H1 (cell line): Measurements from ENCODE around the gene TM2D1. TPM values are rescaled to one million over a fixed set of nuclear protein-coding genes. Genes with fewer than 3 reads are reported as not detected.

ENCODE experiments used
- CTCF ChIA-PET: fragments of 300-600 bp; sonication (Branson Sonifier 250); formaldehyde crosslinking; loops from one replicate; lab custom pipeline; 2021; ENCODE audit not compliant: partially characterized antibody; lab: Charles Lee
- POLR2A ChIA-PET: fragments of 300-600 bp; sonication (Branson Sonifier 250); formaldehyde crosslinking; loops from one replicate; lab custom pipeline; 2021; ENCODE audit warnings: inconsistent platforms; ENCODE audit not compliant: partially characterized antibody; lab: Charles Lee
- DNase-seq, 2 experiments: peaks; one replicate each; pipeline versions ENCODE4 v3.0.0 to v3.0.0-alpha.2; 2010 to 2022; ENCODE audit warnings: low spot score in 2 of 2, low read depth in 1 of 2, mixed read lengths in 1 of 2
- FAIRE-seq: peaks from 2 replicates; lab custom pipeline; 2011; peaks lifted over from hg19 to GRCh38; lab: Jason Lieb, UNC
- H2AFZ ChIP-seq: 2 replicates; pipeline ENCODE4 v1.8.1; 2012; ENCODE audit warnings: low read length, inconsistent platforms
- H2AK5ac ChIP-seq: 2 replicates; pipeline ENCODE4 v1.6.1; 2013; ENCODE audit warnings: low read depth, low read length
- H2BK120ac ChIP-seq: replicated peaks from 2 replicates; pipeline ENCODE3; 2013; ENCODE audit warnings: low read depth, low read length, inconsistent platforms
- H2BK12ac ChIP-seq: 2 replicates; pipeline ENCODE4 v1.6.1; 2013; ENCODE audit warnings: low read depth, low read length
- H2BK15ac ChIP-seq: 2 replicates; pipeline ENCODE4 v1.6.1; 2013; ENCODE audit warnings: low read length
- H2BK20ac ChIP-seq: 2 replicates; pipeline ENCODE4 v1.6.1; 2013; ENCODE audit warnings: low read length
- H2BK5ac ChIP-seq: 2 replicates; pipeline ENCODE4 v1.6.1; 2013; ENCODE audit warnings: low read depth, low read length
- H3K14ac ChIP-seq: 2 replicates; pipeline ENCODE4 v1.6.1; 2013; ENCODE audit warnings: inconsistent platforms; ENCODE audit not compliant: insufficient read length
- H3K18ac ChIP-seq: 2 replicates; pipeline ENCODE4 v1.6.1; 2013; ENCODE audit warnings: low read length; ENCODE audit errors: extremely low read depth
- H3K23ac ChIP-seq: 2 replicates; pipeline ENCODE4 v1.6.1; 2013; ENCODE audit warnings: inconsistent platforms; ENCODE audit not compliant: insufficient read length
- H3K23me2 ChIP-seq: 2 replicates; pipeline ENCODE4 v1.6.1; 2013; ENCODE audit warnings: low read depth, low read length
- H3K27ac ChIP-seq: 2 replicates; pipeline ENCODE4 v1.6.1; 2011; ENCODE audit warnings: low read depth, low read length, inconsistent platforms
- H3K27me3 ChIP-seq, 4 experiments: replicated peaks in 1 of 4; 1 replicate in 1 of 4; 2 replicates in 3 of 4; pipeline versions ENCODE4 v1.6.1 to v1.8.1; 2011 to 2013; ENCODE audit warnings: low read length in 3 of 4, mild to moderate bottlenecking in 3 of 4, inconsistent platforms in 2 of 4, mixed read lengths in 2 of 4, moderate library complexity in 1 of 4; ENCODE audit not compliant: control insufficient read depth in 3 of 4, insufficient read depth in 3 of 4; ENCODE audit errors: extremely low read depth in 1 of 4
- H3K36me3 ChIP-seq, 4 experiments: 2 replicates each; pipeline versions ENCODE4 v1.6.1 to v1.8.1; 2011 to 2013; ENCODE audit warnings: mild to moderate bottlenecking in 4 of 4, low read length in 3 of 4, moderate library complexity in 2 of 4, control low read depth in 1 of 4, inconsistent platforms in 1 of 4; ENCODE audit not compliant: insufficient read depth in 4 of 4, control insufficient read depth in 2 of 4
- H3K4ac ChIP-seq: replicated peaks from 2 replicates; pipeline ENCODE3; 2013; ENCODE audit warnings: low read length, low read depth, mixed read lengths, inconsistent platforms; ENCODE audit not compliant: insufficient read length
- H3K4me1 ChIP-seq, 4 experiments: replicated peaks in 1 of 4; 1 replicate in 1 of 4; 2 replicates in 3 of 4; pipeline versions ENCODE4 v1.6.1 to v1.8.1; 2011 to 2013; ENCODE audit warnings: low read length in 3 of 4, inconsistent platforms in 2 of 4, mixed read lengths in 1 of 4; ENCODE audit not compliant: insufficient read depth in 4 of 4, control insufficient read depth in 3 of 4
- H3K4me2 ChIP-seq, 2 experiments: 2 replicates each; pipeline versions ENCODE4 v1.6.1 to v1.8.1; 2011 to 2013; ENCODE audit warnings: low read depth in 2 of 2, low read length in 2 of 2, control low read depth in 1 of 2, inconsistent platforms in 1 of 2, mild to moderate bottlenecking in 1 of 2; ENCODE audit not compliant: insufficient read depth in 1 of 2
- H3K4me3 ChIP-seq, 4 experiments: fragments of 200-600, 300-600 bp in 1 of 4; sonication (generic), shearing (Covaris generic), sonication (Bioruptor Twin) in 1 of 4; 2 replicates each; pipeline versions ENCODE4 v1.5.1 to v1.8.1; 2011 to 2016; ENCODE audit warnings: low read length in 4 of 4, low read depth in 3 of 4, control low read depth in 2 of 4, inconsistent platforms in 2 of 4, mild to moderate bottlenecking in 2 of 4, mixed read lengths in 1 of 4, moderate library complexity in 1 of 4; ENCODE audit not compliant: insufficient read depth in 2 of 4; ENCODE audit errors: extremely low read depth in 1 of 4
- H3K56ac ChIP-seq: replicated peaks from 2 replicates; pipeline ENCODE3; 2013; ENCODE audit warnings: low read depth, mild to moderate bottlenecking, mixed read lengths, low read length, inconsistent platforms; ENCODE audit not compliant: insufficient read length
- H3K79me1 ChIP-seq: 2 replicates; pipeline ENCODE4 v1.6.1; 2013; ENCODE audit warnings: low read depth, low read length, control low read depth
- H3K79me2 ChIP-seq, 2 experiments: 2 replicates each; pipeline versions ENCODE4 v1.6.1 to v1.8.1; 2012 to 2013; ENCODE audit warnings: low read length in 2 of 2, mild to moderate bottlenecking in 2 of 2, inconsistent platforms in 1 of 2; ENCODE audit not compliant: insufficient read depth in 2 of 2, control insufficient read depth in 1 of 2
- H3K9ac ChIP-seq, 4 experiments: replicated peaks in 1 of 4; 1 replicate in 1 of 4; 2 replicates in 3 of 4; pipeline versions ENCODE4 v1.6.1 to v1.8.1; 2011 to 2013; ENCODE audit warnings: low read depth in 3 of 4, low read length in 3 of 4, control low read depth in 2 of 4, mild to moderate bottlenecking in 2 of 4, moderate library complexity in 2 of 4, inconsistent platforms in 1 of 4; ENCODE audit errors: extremely low read depth in 1 of 4
- H3K9me3 ChIP-seq, 2 experiments: 2 replicates each; pipeline versions ENCODE4 v1.6.1 to v1.8.1; 2012 to 2013; ENCODE audit warnings: mild to moderate bottlenecking in 2 of 2, moderate library complexity in 2 of 2, control low read depth in 1 of 2, inconsistent platforms in 1 of 2, low read depth in 1 of 2, low read length in 1 of 2, mixed read lengths in 1 of 2; ENCODE audit not compliant: insufficient read depth in 2 of 2
- H4K20me1 ChIP-seq, 2 experiments: replicated peaks in 1 of 2; 2 replicates each; pipeline versions ENCODE3 to v1.8.1; 2011 to 2013; ENCODE audit warnings: inconsistent platforms in 2 of 2, low read length in 2 of 2, mild to moderate bottlenecking in 1 of 2; ENCODE audit not compliant: insufficient read depth in 2 of 2, control insufficient read depth in 1 of 2
- H4K5ac ChIP-seq: 2 replicates; pipeline ENCODE4 v1.6.1; 2013; ENCODE audit warnings: low read length, low read depth, mixed read lengths, inconsistent platforms; ENCODE audit not compliant: insufficient read length
- H4K8ac ChIP-seq: 2 replicates; pipeline ENCODE4 v1.8.0; 2013; ENCODE audit warnings: mild to moderate bottlenecking, moderate library complexity, low read length, inconsistent platforms; ENCODE audit not compliant: insufficient read depth; ENCODE audit errors: extremely low read depth
- H4K91ac ChIP-seq: replicated peaks from 2 replicates; pipeline ENCODE3; 2013; ENCODE audit warnings: low read length, mixed read lengths, inconsistent platforms; ENCODE audit not compliant: insufficient read length
- BCL11A ChIP-seq, 2 experiments: IDR thresholded peaks; one replicate each; pipeline ENCODE4 v1.6.1; 2011; ENCODE audit warnings: low read depth in 2 of 2, low read length in 2 of 2, mild to moderate bottlenecking in 2 of 2
- CREB1 ChIP-seq: IDR thresholded peaks from 2 replicates; pipeline ENCODE4 v1.6.1; 2012; ENCODE audit warnings: inconsistent platforms
- CTBP2 ChIP-seq: IDR thresholded peaks from 2 replicates; pipeline ENCODE4 v1.7.0; 2011; ENCODE audit warnings: borderline replicate concordance, mild to moderate bottlenecking, moderate library complexity, mixed read lengths, low read length; ENCODE audit not compliant: insufficient read depth, insufficient read length
- EP300 ChIP-seq, 2 experiments: IDR thresholded peaks; 1 replicate in 1 of 2; 2 replicates in 1 of 2; pipeline ENCODE4 v1.6.1; 2011 to 2012; ENCODE audit warnings: low read depth in 2 of 2, low read length in 2 of 2, mild to moderate bottlenecking in 2 of 2, borderline replicate concordance in 1 of 2, inconsistent platforms in 1 of 2, moderate library complexity in 1 of 2
- HDAC2 ChIP-seq, 2 experiments: fragments of 300-600 bp in 1 of 2; sonication (generic) in 1 of 2; IDR thresholded peaks; 2 replicates each; pipeline ENCODE4 v1.6.1; 2011 to 2012; ENCODE audit warnings: low read depth in 2 of 2, low read length in 2 of 2, mild to moderate bottlenecking in 2 of 2, moderate library complexity in 2 of 2, borderline replicate concordance in 1 of 2, inconsistent platforms in 1 of 2
- JUN ChIP-seq: IDR thresholded peaks from 2 replicates; pipeline ENCODE4 v1.6.1; 2011; ENCODE audit warnings: low read depth, mild to moderate bottlenecking, improper control_type of control experiment, low read length
- JUND ChIP-seq: IDR thresholded peaks from 2 replicates; pipeline ENCODE4 v1.6.1; 2011; ENCODE audit warnings: mild to moderate bottlenecking, improper control_type of control experiment, low read length
- NRF1 ChIP-seq: IDR thresholded peaks from 2 replicates; pipeline ENCODE4 v1.6.1; 2011; ENCODE audit warnings: mild to moderate bottlenecking, low read depth, low read length, improper control_type of control experiment
- POU5F1 ChIP-seq: IDR thresholded peaks from 2 replicates; pipeline ENCODE4 v1.6.1; 2011; ENCODE audit warnings: low read depth, mild to moderate bottlenecking, low read length, moderate library complexity
- SAP30 ChIP-seq: fragments of 300-600 bp; sonication (generic); IDR thresholded peaks from 2 replicates; pipeline ENCODE4 v1.7.1; 2012; ENCODE audit warnings: low read length, moderate library complexity, mild to moderate bottlenecking, inconsistent platforms; ENCODE audit not compliant: insufficient read depth, insufficient replicate concordance
- SIN3A ChIP-seq, 2 experiments: IDR thresholded peaks in 1 of 2; conservative IDR thresholded peaks in 1 of 2; 2 replicates each; pipeline ENCODE4 v1.6.1; 2011 to 2012; ENCODE audit warnings: low read length in 2 of 2, improper control_type of control experiment in 1 of 2, low read depth in 1 of 2, mild to moderate bottlenecking in 1 of 2
- SP4 ChIP-seq: IDR thresholded peaks from 2 replicates; pipeline ENCODE4 v1.6.1; 2012; ENCODE audit warnings: low read length, inconsistent platforms
- TEAD4 ChIP-seq: IDR thresholded peaks from 2 replicates; pipeline ENCODE4 v1.6.1; 2012; ENCODE audit warnings: low read depth, low read length, inconsistent platforms, mixed read lengths
- YY1 ChIP-seq: IDR thresholded peaks from 2 replicates; pipeline ENCODE4 v1.6.1; 2011; ENCODE audit warnings: low read depth, mild to moderate bottlenecking, low read length
- WGBS, 2 experiments: shearing (Covaris generic) in 1 of 2; methylation state at CpG; one replicate each; pipeline versions ENCODE4 v1.1.6 to v1.1.7; 2013 to 2015; ENCODE audit warnings: low lambda C conversion rate in 2 of 2, mixed read lengths in 2 of 2, inconsistent platforms in 1 of 2, low coverage in 1 of 2, missing lambda C conversion rate in 1 of 2; ENCODE audit not compliant: insufficient replicate concordance in 2 of 2, insufficient coverage in 1 of 2, insufficient read length in 1 of 2; ENCODE audit errors: extremely low coverage in 1 of 2, missing lambda C conversion rate in 1 of 2; 5-methylcytosine and 5-hydroxymethylcytosine counted together
- polyA plus RNA-seq, 7 experiments: library from polyadenylated mRNA; depleted of rRNA in 3 of 7; stranded (reverse) in 5 of 7; unstranded in 2 of 7; fragments of >200 nt in 5 of 7; fragments of 200-250 nt in 2 of 7; gene quantifications; 1 replicate in 5 of 7; 2 replicates in 1 of 7; 4 replicates in 1 of 7; pipeline versions ENCODE4 v1.2.1 to v1.2.3, GENCODE V29; 2011 to 2013; ENCODE audit warnings: missing spikeins in 2 of 7, mixed read lengths in 2 of 7
- total RNA-seq: library from RNA; stranded (reverse); fragmentation: NEBNext Ultra II Directional; extraction: Animal tissue kit (Norgen Biotek cat#: 25700); gene quantifications from 2 replicates; pipeline ENCODE4 v1.2.1, GENCODE V29; 2021

TM2D1 gene
- total and polyA plus RNA-seq, 2 of the 8 experiments (the other 6 are each of a cell fraction or from before 2014, with no cell fraction given) = 17.7 to 20.5 TPM

DNA sequence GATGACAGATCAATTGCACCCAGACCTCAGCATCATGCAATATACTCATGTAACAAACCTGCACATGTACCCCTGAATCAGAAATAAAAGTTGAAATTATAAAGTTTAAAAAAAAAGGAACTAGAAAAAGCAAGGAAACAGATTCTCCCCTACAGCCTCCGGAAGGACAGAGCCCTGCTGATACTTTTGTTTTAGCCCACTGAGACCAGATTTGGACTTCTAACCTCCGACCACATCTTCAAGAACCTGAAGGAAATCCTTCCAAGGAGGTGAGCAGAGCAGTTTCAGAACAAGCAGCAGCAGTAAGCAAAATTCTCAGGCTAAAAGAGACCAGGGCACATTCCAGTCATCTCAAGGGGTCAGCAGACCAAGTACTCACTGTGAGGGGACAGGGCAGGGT is 54.5 kb downstream of the TM2D1 start:
- no peak for FAIRE-seq
- Histone ChIP-seq H4K20me1 (no peaks in the 10 kb centered on the region), H4K8ac (no peak overlapping the region)

More for the DNA sequence above, 54.5 kb downstream of the TM2D1 start:
- DNase-seq = no peak
- Histone ChIP-seq H2BK20ac (no peak overlapping the region), H3K27ac (no peak overlapping the region), H3K79me2 (no peaks in the 10 kb centered on the region), H3K23ac (no peak overlapping the region), H3K4ac (no peak overlapping the region), H4K5ac (no peak overlapping the region), H3K4me3 (no peak overlapping the region), H2BK120ac (no peak overlapping the region), H2AK5ac (no peak overlapping the region), H3K9ac (no peak overlapping the region), H3K23me2 (no peaks in the 10 kb centered on the region), H3K9me3 (no peaks in the 10 kb centered on the region), H3K27me3 (no peaks in the 10 kb centered on the region; a peak in 1 of 7 replicates), H3K36me3 (no peaks in the 10 kb centered on the region), H3K18ac (no peak overlapping the region), H3K56ac (no peak overlapping the region), H2AFZ (no peak overlapping the region), H2BK12ac (no peak overlapping the region), H3K14ac (no peak overlapping the region), H2BK15ac (no peak overlapping the region), H4K91ac (no peak overlapping the region), H3K79me1 (no peaks in the 10 kb centered on the region), H3K4me1 (no peaks in the 10 kb centered on the region), H3K4me2 (no peak overlapping the region), H2BK5ac (no peak overlapping the region)
- ChIA-PET POLR2A (no interaction called here), CTCF (interaction anchor here (0.6 kb wide), 1 partner anchor 299 kb away, joined by 3 read pairs; no protein-coding TSS in a partner anchor)
- TF ChIP-seq TEAD4 (no peak), JUND (no peak), JUN (no peak), CREB1 (no peak), HDAC2 (IDR thresholded peaks at IDR 0.05; ENCODE audit: borderline replicate concordance in 1 of 2, low read depth in 2 of 2, low read length in 2 of 2) (no peak), YY1 (no peak), CTBP2 (no peak), SAP30 (no peak), POU5F1 (no peak), SP4 (no peak), SIN3A (conservative IDR thresholded peaks at IDR 0.05 in 1 of 2, IDR thresholded peaks at IDR 0.05 in 1 of 2; ENCODE audit: low read depth in 1 of 2, low read length in 2 of 2) (no peak), NRF1 (no peak), EP300 (IDR thresholded peaks at IDR 0.05; ENCODE audit: borderline replicate concordance in 1 of 2, low read depth in 2 of 2, low read length in 2 of 2) (no peak), BCL11A (IDR thresholded peaks at IDR 0.05; ENCODE audit: low read depth in 2 of 2, low read length in 2 of 2) (no peak)
- WGBS, 2 experiments = 90% methylated on average over 2 of the region's 2 CpGs; no CpG with 5 or more reads in 1 of the 2 experiments
